Activated B cell treated with CpG ODN at 0.5 μM for 24 hours (primary cell): ENCODE results near the gene CAMK2D. TPM values are rescaled to one million over a fixed set of nuclear protein-coding genes. Genes with fewer than 3 reads are reported as not detected.

ENCODE experiments used
- ATAC-seq: fragments of 200-7000 bp; cut with Tn5 transposase; one replicate; pipeline ENCODE4 v1.10.0; 2021; ENCODE audit warnings: low read depth, mild to moderate bottlenecking, moderate library complexity
- CTCF ChIA-PET: fragments of 350-600 bp; sonication (Branson Sonifier 250); formaldehyde crosslinking; loops from one replicate; lab custom pipeline; 2021; ENCODE audit warnings: antibody characterized with exemption; lab: Charles Lee
- POLR2A ChIA-PET: fragments of 350-600 bp; sonication (Branson Sonifier 250); formaldehyde crosslinking; loops from one replicate; lab custom pipeline; 2021; ENCODE audit warnings: antibody characterized with exemption; lab: Charles Lee
- DNase-seq: peaks from one replicate; pipeline ENCODE4 v3.0.0; 2022
- H3K27ac Mint-ChIP-seq: one replicate; pipeline ENCODE4 v1.8.0; 2020; ENCODE audit warnings: mixed read lengths
- H3K27me3 Mint-ChIP-seq: one replicate; pipeline ENCODE4 v1.8.0; 2021; ENCODE audit warnings: mixed read lengths
- H3K36me3 Mint-ChIP-seq: one replicate; pipeline ENCODE4 v1.8.0; 2021; ENCODE audit warnings: low read depth, mixed read lengths
- H3K4me1 Mint-ChIP-seq: one replicate; pipeline ENCODE4 v1.8.0; 2021; ENCODE audit warnings: mixed read lengths
- H3K4me3 Mint-ChIP-seq: one replicate; pipeline ENCODE4 v1.8.0; 2020; ENCODE audit warnings: mild to moderate bottlenecking, mixed read lengths
- H3K9me3 Mint-ChIP-seq: one replicate; pipeline ENCODE4 v1.8.0; 2020; ENCODE audit warnings: mixed read lengths
- intact Hi-C: fragments of 100-400 bp; cut with micrococcal nuclease; formaldehyde crosslinking; loops from one replicate; pipeline ENCODE4 v1.15.1; 2024
- total RNA-seq: library from RNA; stranded (reverse); gene quantifications from 2 replicates; pipeline ENCODE4 v1.2.3, GENCODE V29; 2022
- TF ChIP-seq, protein P1 (sequence below): fragments of 200-600 bp; IDR thresholded peaks from one replicate; pipeline ENCODE4 v1.8.0; 2022; ENCODE audit warnings: antibody characterized with exemption, mild to moderate bottlenecking

The CAMK2D gene
- total RNA-seq, 1 donor from 2014 or later, result 72.9 TPM

DNA sequence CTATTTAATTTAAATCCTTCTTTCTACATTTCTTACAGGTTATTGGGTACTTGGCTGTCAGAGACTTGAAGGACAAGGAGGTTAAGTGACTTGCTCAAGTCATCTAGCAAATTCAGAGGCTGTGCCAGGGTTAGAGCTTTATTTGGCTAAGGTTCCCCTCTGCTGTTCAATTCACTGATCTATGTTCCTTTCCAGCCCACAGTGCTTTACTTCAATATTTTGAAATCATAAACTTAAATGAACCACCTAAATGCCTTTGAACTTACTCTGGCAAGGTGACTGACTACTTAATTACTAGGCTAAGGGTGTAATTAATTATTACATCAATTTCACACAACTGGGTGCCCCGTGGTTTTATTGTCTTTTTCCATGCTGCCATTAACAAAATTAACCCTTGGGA is 288.7 kb downstream of the CAMK2D start:
- H3K4me1 Mint-ChIP-seq, result peaks cover 7% of the 10 kb centered on the region
- intact Hi-C loops, result no loop called here
- peaks cover 62% of the 10 kb centered on the region for H3K36me3 Mint-ChIP-seq

DNA sequence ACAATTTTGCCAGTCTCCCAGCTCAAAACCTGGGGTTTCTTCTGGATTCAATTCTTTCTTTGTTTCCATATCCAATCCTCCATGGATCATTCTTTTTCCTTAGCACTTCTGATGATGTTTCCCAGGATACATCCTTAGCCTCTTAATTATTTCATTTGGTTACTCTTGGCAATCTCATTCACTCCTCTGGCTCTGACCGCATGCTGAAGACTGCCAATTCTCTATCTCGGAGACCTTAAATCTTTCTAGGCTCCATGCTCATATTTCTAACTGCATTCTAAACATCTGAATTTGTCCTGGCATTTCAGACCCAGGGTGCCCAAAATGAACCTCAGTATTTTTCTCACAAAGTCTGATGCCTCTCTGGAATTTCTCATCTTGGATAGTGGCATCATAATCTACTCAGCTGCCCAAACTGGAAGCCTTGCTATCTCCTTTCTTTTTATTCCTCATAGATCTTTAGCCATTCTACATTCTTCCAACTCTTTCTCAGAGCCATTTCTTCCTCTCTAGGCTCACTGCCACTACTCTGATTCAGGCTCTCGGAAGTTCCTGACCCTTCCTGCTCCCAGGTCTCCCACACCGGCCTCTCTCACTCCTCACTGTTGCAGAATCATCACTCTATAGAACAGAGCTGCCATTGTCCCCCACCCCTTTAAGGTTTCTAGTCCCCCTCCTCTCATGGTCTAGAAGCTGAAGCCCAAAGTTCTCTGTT is 290.2 kb downstream of the CAMK2D start:
- DNase-seq (no peak), ATAC-seq (no peak)
- CTCF ChIA-PET, result no interaction called here
- TF ChIP-seq, protein P1, sequence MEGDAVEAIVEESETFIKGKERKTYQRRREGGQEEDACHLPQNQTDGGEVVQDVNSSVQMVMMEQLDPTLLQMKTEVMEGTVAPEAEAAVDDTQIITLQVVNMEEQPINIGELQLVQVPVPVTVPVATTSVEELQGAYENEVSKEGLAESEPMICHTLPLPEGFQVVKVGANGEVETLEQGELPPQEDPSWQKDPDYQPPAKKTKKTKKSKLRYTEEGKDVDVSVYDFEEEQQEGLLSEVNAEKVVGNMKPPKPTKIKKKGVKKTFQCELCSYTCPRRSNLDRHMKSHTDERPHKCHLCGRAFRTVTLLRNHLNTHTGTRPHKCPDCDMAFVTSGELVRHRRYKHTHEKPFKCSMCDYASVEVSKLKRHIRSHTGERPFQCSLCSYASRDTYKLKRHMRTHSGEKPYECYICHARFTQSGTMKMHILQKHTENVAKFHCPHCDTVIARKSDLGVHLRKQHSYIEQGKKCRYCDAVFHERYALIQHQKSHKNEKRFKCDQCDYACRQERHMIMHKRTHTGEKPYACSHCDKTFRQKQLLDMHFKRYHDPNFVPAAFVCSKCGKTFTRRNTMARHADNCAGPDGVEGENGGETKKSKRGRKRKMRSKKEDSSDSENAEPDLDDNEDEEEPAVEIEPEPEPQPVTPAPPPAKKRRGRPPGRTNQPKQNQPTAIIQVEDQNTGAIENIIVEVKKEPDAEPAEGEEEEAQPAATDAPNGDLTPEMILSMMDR, result no peak
- intact Hi-C loops, result no loop called here
- Mint-ChIP-seq H3K4me1 (peaks cover 2% of the 10 kb centered on the region), H3K36me3 (peaks cover 54% of the 10 kb centered on the region), H3K9me3 (no peaks in the 10 kb centered on the region), H3K27me3 (no peaks in the 10 kb centered on the region), H3K27ac (no peak overlapping the region), H3K4me3 (no peak overlapping the region)
- POLR2A ChIA-PET, result interaction anchor here (0.6 kb wide), 1 partner anchor 945 kb away, joined by 3 read pairs; no protein-coding TSS in a partner anchor

More for the DNA sequence above, 288.7 kb downstream of the CAMK2D start:
- TF ChIP-seq, protein P1, result no peak
- CTCF ChIA-PET, result no interaction called here
- Mint-ChIP-seq H3K4me3 (no peak overlapping the region), H3K9me3 (peaks cover 5% of the 10 kb centered on the region), H3K27me3 (no peaks in the 10 kb centered on the region), H3K27ac (no peak overlapping the region)
- ATAC-seq, result no peak
- POLR2A ChIA-PET, result no interaction called here
- DNase-seq, result no peak

DNA sequence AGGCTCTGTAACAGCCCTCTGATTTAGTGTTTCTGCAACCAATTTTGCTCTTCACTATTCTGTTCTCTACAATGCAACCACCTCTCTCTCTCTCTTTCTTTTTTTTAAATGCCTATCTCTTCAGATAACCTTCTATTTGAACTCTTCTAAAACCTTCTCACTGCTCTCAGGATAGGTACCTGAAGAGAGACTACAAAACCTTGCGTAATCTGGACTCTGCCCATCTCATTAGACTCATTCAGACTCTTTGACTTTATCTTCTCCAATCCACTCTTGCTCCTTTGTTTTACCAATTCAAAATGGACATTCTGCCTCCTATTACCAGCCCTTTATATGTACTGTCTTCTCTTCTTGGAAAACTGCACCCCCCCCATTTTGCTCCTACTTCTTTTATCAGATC is 291.6 kb downstream of the CAMK2D start:
- Mint-ChIP-seq H3K4me1 (peaks cover 2% of the 10 kb centered on the region), H3K36me3 (peaks cover 49% of the 10 kb centered on the region), H3K9me3 (no peaks in the 10 kb centered on the region), H3K27ac (no peak overlapping the region), H3K27me3 (no peaks in the 10 kb centered on the region), H3K4me3 (no peak overlapping the region)
- no peak for DNase-seq
- POLR2A ChIA-PET, result no interaction called here
- TF ChIP-seq, protein P1, result no peak
- no peak for ATAC-seq
- CTCF ChIA-PET, result no interaction called here
- intact Hi-C loops, result no loop called here

DNA sequence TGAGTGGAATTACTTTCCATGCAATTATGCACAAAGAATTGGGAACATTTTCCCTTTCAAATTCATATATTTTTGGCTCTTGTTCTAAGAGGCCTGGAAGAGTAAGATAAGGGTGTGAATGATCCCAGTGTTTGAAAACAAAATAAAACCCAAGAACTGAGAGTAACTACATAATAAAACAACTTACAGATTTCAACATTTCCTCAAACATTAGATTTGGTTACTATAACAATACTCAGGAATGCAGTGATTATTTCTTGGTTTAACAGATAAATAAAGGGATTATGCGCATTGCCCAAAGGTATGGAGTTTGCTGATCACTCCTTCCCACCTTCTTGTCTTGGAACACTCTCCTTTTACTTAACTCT is 292.5 kb downstream of the CAMK2D start:
- H3K27me3 Mint-ChIP-seq, result no peaks in the 10 kb centered on the region
- DNase-seq, result no peak
- H3K4me3 Mint-ChIP-seq, result no peak overlapping the region
- TF ChIP-seq, protein P1, result no peak
- ChIA-PET POLR2A (no interaction called here), CTCF (no interaction called here)
- peaks cover 2% of the 10 kb centered on the region for H3K4me1 Mint-ChIP-seq
- no peak for ATAC-seq
- intact Hi-C loops, result no loop called here
- peaks cover 51% of the 10 kb centered on the region for H3K36me3 Mint-ChIP-seq
- H3K9me3 Mint-ChIP-seq, result no peaks in the 10 kb centered on the region
- no peak overlapping the region for H3K27ac Mint-ChIP-seq

DNA sequence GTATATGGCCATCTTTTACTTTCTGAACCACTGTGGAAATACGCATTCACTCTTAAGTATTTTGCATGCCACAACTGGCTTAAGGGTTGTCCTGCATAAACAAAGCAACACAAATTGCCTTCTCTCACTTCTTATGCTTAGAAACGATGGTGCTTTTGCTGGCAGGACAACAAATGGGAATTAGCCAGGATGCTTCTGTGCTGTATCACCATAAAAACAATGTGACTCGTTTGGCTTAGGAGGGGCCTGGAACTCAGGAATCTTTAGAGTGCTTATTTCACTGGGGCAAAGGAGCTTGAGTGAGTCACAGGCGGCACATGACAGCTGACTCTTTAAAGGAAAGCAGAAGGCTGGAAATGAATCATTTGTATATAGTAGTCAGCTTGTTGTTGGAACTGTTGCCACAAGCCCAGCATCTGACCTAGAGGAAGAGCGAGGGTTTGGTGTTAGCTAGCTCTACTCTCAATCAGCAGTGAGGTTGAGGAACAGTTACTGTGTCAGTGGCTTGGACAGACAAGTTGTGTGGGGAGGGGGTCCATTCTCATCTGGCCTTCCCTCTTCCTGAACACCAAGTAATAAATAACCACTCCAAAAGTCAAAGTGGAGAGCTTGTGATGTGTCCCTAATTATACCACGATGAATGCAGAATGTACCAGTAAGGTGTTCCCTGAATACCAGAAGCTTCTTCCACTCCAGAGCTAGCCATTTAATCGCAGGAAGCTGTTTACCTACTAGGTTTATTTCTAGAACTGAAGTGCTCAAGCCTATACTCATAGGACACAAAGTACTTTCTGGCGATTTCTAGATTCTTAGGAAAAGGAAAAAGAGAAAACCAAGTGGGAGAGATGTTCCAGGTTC is 293.1 kb downstream of the CAMK2D start:
- Mint-ChIP-seq H3K4me3 (no peak overlapping the region), H3K27me3 (no peaks in the 10 kb centered on the region), H3K36me3 (peaks cover 54% of the 10 kb centered on the region), H3K4me1 (peaks cover 2% of the 10 kb centered on the region), H3K9me3 (no peaks in the 10 kb centered on the region), H3K27ac (no peak overlapping the region)
- ATAC-seq, result no peak
- ChIA-PET POLR2A (no interaction called here), CTCF (no interaction called here)
- intact Hi-C loops, result no loop called here
- DNase-seq, result no peak
- TF ChIP-seq, protein P1, result no peak
